Calu3 (cell line): ENCODE data around the gene SHISA6. TPM values are rescaled to one million over a fixed set of nuclear protein-coding genes. Genes with fewer than 3 reads are reported as not detected.

ENCODE experiments used
- BruUV-seq: library from RNA; stranded (reverse); fragments of 400-500 nt; replicated peaks from 2 replicates; lab custom pipeline; 2021; lab: Mats Ljungman, UMichigan
- CTCF ChIA-PET: fragments of 300-600 bp; sonication (Branson Sonifier 250); formaldehyde crosslinking; loops from one replicate; lab custom pipeline; 2022; ENCODE audit warnings: antibody characterized with exemption; lab: Charles Lee
- DNase-seq: peaks from one replicate; pipeline ENCODE4 v3.0.0; 2022
- H3K27ac Mint-ChIP-seq: one replicate; pipeline ENCODE4 v1.8.0; 2022; ENCODE audit warnings: mixed read lengths; ENCODE audit not compliant: unreplicated experiment
- H3K27me3 Mint-ChIP-seq: one replicate; pipeline ENCODE4 v1.8.0; 2022; ENCODE audit warnings: mixed read lengths; ENCODE audit not compliant: unreplicated experiment
- H3K36me3 Mint-ChIP-seq: one replicate; pipeline ENCODE4 v1.8.0; 2022; ENCODE audit warnings: mild to moderate bottlenecking, moderate library complexity, mixed read lengths; ENCODE audit not compliant: insufficient read depth, unreplicated experiment
- H3K4me1 Mint-ChIP-seq: one replicate; pipeline ENCODE4 v1.8.0; 2022; ENCODE audit warnings: mild to moderate bottlenecking, low read depth, mixed read lengths; ENCODE audit not compliant: unreplicated experiment
- H3K4me3 Mint-ChIP-seq: one replicate; pipeline ENCODE4 v1.8.0; 2022; ENCODE audit warnings: mild to moderate bottlenecking, low read depth, moderate library complexity, mixed read lengths; ENCODE audit not compliant: unreplicated experiment
- H3K9me3 Mint-ChIP-seq: one replicate; pipeline ENCODE4 v1.8.0; 2022; ENCODE audit warnings: low read depth, mixed read lengths; ENCODE audit not compliant: unreplicated experiment
- CTCF ChIP-seq: fragments of 200-600 bp; IDR thresholded peaks from one replicate; pipeline ENCODE4 v1.8.0; 2022; ENCODE audit warnings: antibody characterized with exemption; ENCODE audit not compliant: unreplicated experiment
- intact Hi-C: fragments of 100-400 bp; cut with micrococcal nuclease; formaldehyde crosslinking; loops from one replicate; pipeline ENCODE4 v1.10.0; 2022; ENCODE audit not compliant: unreplicated experiment
- total RNA-seq: library from RNA; stranded (reverse); gene quantifications from 2 replicates; pipeline ENCODE4 v1.2.3, GENCODE V29; 2022

Gene SHISA6
- total RNA-seq, 1 experiment from 2014 or later, result not detected

- no peak for TF ChIP-seq CTCF
- Mint-ChIP-seq H3K9me3 (no peaks in the 10 kb centered on the region), H3K4me3 (no peak overlapping the region), H3K27ac (no peak overlapping the region), H3K27me3 (no peaks in the 10 kb centered on the region), H3K4me1 (no peaks in the 10 kb centered on the region), H3K36me3 (no peaks in the 10 kb centered on the region)
- CTCF ChIA-PET, result no interaction called here
- no TSS peak for BruUV-seq
- no peak for DNase-seq
- intact Hi-C loops, result no loop called here
These were observed 338.0 kb downstream of the SHISA6 start for GRCh38 chr17:11578998-11579397.

- intact Hi-C loops, result no loop called here
- H3K4me1 Mint-ChIP-seq, result no peaks in the 10 kb centered on the region
- H3K4me3 Mint-ChIP-seq, result no peak overlapping the region
- no peak for DNase-seq
- CTCF ChIA-PET, result no interaction called here
- no peak for TF ChIP-seq CTCF
- no peaks in the 10 kb centered on the region for H3K27me3 Mint-ChIP-seq
- H3K36me3 Mint-ChIP-seq, result no peaks in the 10 kb centered on the region
- no peak overlapping the region for H3K27ac Mint-ChIP-seq
- peaks cover 2% of the 10 kb centered on the region for H3K9me3 Mint-ChIP-seq
- BruUV-seq, result no TSS peak
These were observed 339.7 kb downstream of the SHISA6 start for GRCh38 chr17:11580677-11581076.

- BruUV-seq, result no TSS peak
- no peak for DNase-seq
- CTCF ChIA-PET, result no interaction called here
- Mint-ChIP-seq H3K27ac (no peak overlapping the region), H3K9me3 (peaks cover 2% of the 10 kb centered on the region), H3K36me3 (no peaks in the 10 kb centered on the region), H3K27me3 (no peaks in the 10 kb centered on the region), H3K4me3 (no peak overlapping the region), H3K4me1 (no peaks in the 10 kb centered on the region)
- TF ChIP-seq CTCF, result no peak
- intact Hi-C loops, result no loop called here
These were observed 341.2 kb downstream of the SHISA6 start for GRCh38 chr17:11582217-11582616.

GRCh38 chr17:11583306-11583992 lies 342.4 kb downstream of the SHISA6 start:
- Mint-ChIP-seq H3K4me3 (no peak overlapping the region), H3K9me3 (peaks cover 2% of the 10 kb centered on the region), H3K27me3 (no peaks in the 10 kb centered on the region), H3K36me3 (no peaks in the 10 kb centered on the region), H3K4me1 (no peaks in the 10 kb centered on the region), H3K27ac (no peak overlapping the region)
- no peak for TF ChIP-seq CTCF
- CTCF ChIA-PET, result no interaction called here
- no TSS peak for BruUV-seq
- DNase-seq, result no peak
- intact Hi-C loops, result no loop called here
